H1 (cell line): ENCODE results near the gene ELSPBP1. TPM values are rescaled to one million over a fixed set of nuclear protein-coding genes. Genes with fewer than 3 reads are reported as not detected.

ENCODE experiments used
- CTCF ChIA-PET: fragments of 300-600 bp; sonication (Branson Sonifier 250); formaldehyde crosslinking; loops from one replicate; lab custom pipeline; 2021; ENCODE audit not compliant: partially characterized antibody; lab: Charles Lee
- POLR2A ChIA-PET: fragments of 300-600 bp; sonication (Branson Sonifier 250); formaldehyde crosslinking; loops from one replicate; lab custom pipeline; 2021; ENCODE audit warnings: inconsistent platforms; ENCODE audit not compliant: partially characterized antibody; lab: Charles Lee
- DNase-seq, 2 experiments: peaks; one replicate each; pipeline versions ENCODE4 v3.0.0 to v3.0.0-alpha.2; 2010 to 2022; ENCODE audit warnings: low spot score in 2 of 2, low read depth in 1 of 2, mixed read lengths in 1 of 2
- FAIRE-seq: peaks from 2 replicates; lab custom pipeline; 2011; peaks lifted over from hg19 to GRCh38; lab: Jason Lieb, UNC
- H2AFZ ChIP-seq: 2 replicates; pipeline ENCODE4 v1.8.1; 2012; ENCODE audit warnings: low read length, inconsistent platforms
- H2AK5ac ChIP-seq: 2 replicates; pipeline ENCODE4 v1.6.1; 2013; ENCODE audit warnings: low read depth, low read length
- H2BK120ac ChIP-seq: replicated peaks from 2 replicates; pipeline ENCODE3; 2013; ENCODE audit warnings: low read depth, low read length, inconsistent platforms
- H2BK12ac ChIP-seq: 2 replicates; pipeline ENCODE4 v1.6.1; 2013; ENCODE audit warnings: low read depth, low read length
- H2BK15ac ChIP-seq: 2 replicates; pipeline ENCODE4 v1.6.1; 2013; ENCODE audit warnings: low read length
- H2BK20ac ChIP-seq: 2 replicates; pipeline ENCODE4 v1.6.1; 2013; ENCODE audit warnings: low read length
- H2BK5ac ChIP-seq: 2 replicates; pipeline ENCODE4 v1.6.1; 2013; ENCODE audit warnings: low read depth, low read length
- H3K14ac ChIP-seq: 2 replicates; pipeline ENCODE4 v1.6.1; 2013; ENCODE audit warnings: inconsistent platforms; ENCODE audit not compliant: insufficient read length
- H3K18ac ChIP-seq: 2 replicates; pipeline ENCODE4 v1.6.1; 2013; ENCODE audit warnings: low read length; ENCODE audit errors: extremely low read depth
- H3K23ac ChIP-seq: 2 replicates; pipeline ENCODE4 v1.6.1; 2013; ENCODE audit warnings: inconsistent platforms; ENCODE audit not compliant: insufficient read length
- H3K23me2 ChIP-seq: 2 replicates; pipeline ENCODE4 v1.6.1; 2013; ENCODE audit warnings: low read depth, low read length
- H3K27ac ChIP-seq: 2 replicates; pipeline ENCODE4 v1.6.1; 2011; ENCODE audit warnings: low read depth, low read length, inconsistent platforms
- H3K27me3 ChIP-seq, 4 experiments: replicated peaks in 1 of 4; 1 replicate in 1 of 4; 2 replicates in 3 of 4; pipeline versions ENCODE4 v1.6.1 to v1.8.1; 2011 to 2013; ENCODE audit warnings: low read length in 3 of 4, mild to moderate bottlenecking in 3 of 4, inconsistent platforms in 2 of 4, mixed read lengths in 2 of 4, moderate library complexity in 1 of 4; ENCODE audit not compliant: control insufficient read depth in 3 of 4, insufficient read depth in 3 of 4; ENCODE audit errors: extremely low read depth in 1 of 4
- H3K36me3 ChIP-seq, 4 experiments: 2 replicates each; pipeline versions ENCODE4 v1.6.1 to v1.8.1; 2011 to 2013; ENCODE audit warnings: mild to moderate bottlenecking in 4 of 4, low read length in 3 of 4, moderate library complexity in 2 of 4, control low read depth in 1 of 4, inconsistent platforms in 1 of 4; ENCODE audit not compliant: insufficient read depth in 4 of 4, control insufficient read depth in 2 of 4
- H3K4ac ChIP-seq: replicated peaks from 2 replicates; pipeline ENCODE3; 2013; ENCODE audit warnings: low read length, low read depth, mixed read lengths, inconsistent platforms; ENCODE audit not compliant: insufficient read length
- H3K4me1 ChIP-seq, 4 experiments: replicated peaks in 1 of 4; 1 replicate in 1 of 4; 2 replicates in 3 of 4; pipeline versions ENCODE4 v1.6.1 to v1.8.1; 2011 to 2013; ENCODE audit warnings: low read length in 3 of 4, inconsistent platforms in 2 of 4, mixed read lengths in 1 of 4; ENCODE audit not compliant: insufficient read depth in 4 of 4, control insufficient read depth in 3 of 4
- H3K4me2 ChIP-seq, 2 experiments: 2 replicates each; pipeline versions ENCODE4 v1.6.1 to v1.8.1; 2011 to 2013; ENCODE audit warnings: low read depth in 2 of 2, low read length in 2 of 2, control low read depth in 1 of 2, inconsistent platforms in 1 of 2, mild to moderate bottlenecking in 1 of 2; ENCODE audit not compliant: insufficient read depth in 1 of 2
- H3K4me3 ChIP-seq, 4 experiments: fragments of 200-600, 300-600 bp in 1 of 4; sonication (generic), shearing (Covaris generic), sonication (Bioruptor Twin) in 1 of 4; 2 replicates each; pipeline versions ENCODE4 v1.5.1 to v1.8.1; 2011 to 2016; ENCODE audit warnings: low read length in 4 of 4, low read depth in 3 of 4, control low read depth in 2 of 4, inconsistent platforms in 2 of 4, mild to moderate bottlenecking in 2 of 4, mixed read lengths in 1 of 4, moderate library complexity in 1 of 4; ENCODE audit not compliant: insufficient read depth in 2 of 4; ENCODE audit errors: extremely low read depth in 1 of 4
- H3K56ac ChIP-seq: replicated peaks from 2 replicates; pipeline ENCODE3; 2013; ENCODE audit warnings: low read depth, mild to moderate bottlenecking, mixed read lengths, low read length, inconsistent platforms; ENCODE audit not compliant: insufficient read length
- H3K79me1 ChIP-seq: 2 replicates; pipeline ENCODE4 v1.6.1; 2013; ENCODE audit warnings: low read depth, low read length, control low read depth
- H3K79me2 ChIP-seq, 2 experiments: 2 replicates each; pipeline versions ENCODE4 v1.6.1 to v1.8.1; 2012 to 2013; ENCODE audit warnings: low read length in 2 of 2, mild to moderate bottlenecking in 2 of 2, inconsistent platforms in 1 of 2; ENCODE audit not compliant: insufficient read depth in 2 of 2, control insufficient read depth in 1 of 2
- H3K9ac ChIP-seq, 4 experiments: replicated peaks in 1 of 4; 1 replicate in 1 of 4; 2 replicates in 3 of 4; pipeline versions ENCODE4 v1.6.1 to v1.8.1; 2011 to 2013; ENCODE audit warnings: low read depth in 3 of 4, low read length in 3 of 4, control low read depth in 2 of 4, mild to moderate bottlenecking in 2 of 4, moderate library complexity in 2 of 4, inconsistent platforms in 1 of 4; ENCODE audit errors: extremely low read depth in 1 of 4
- H3K9me3 ChIP-seq, 2 experiments: 2 replicates each; pipeline versions ENCODE4 v1.6.1 to v1.8.1; 2012 to 2013; ENCODE audit warnings: mild to moderate bottlenecking in 2 of 2, moderate library complexity in 2 of 2, control low read depth in 1 of 2, inconsistent platforms in 1 of 2, low read depth in 1 of 2, low read length in 1 of 2, mixed read lengths in 1 of 2; ENCODE audit not compliant: insufficient read depth in 2 of 2
- H4K20me1 ChIP-seq, 2 experiments: replicated peaks in 1 of 2; 2 replicates each; pipeline versions ENCODE3 to v1.8.1; 2011 to 2013; ENCODE audit warnings: inconsistent platforms in 2 of 2, low read length in 2 of 2, mild to moderate bottlenecking in 1 of 2; ENCODE audit not compliant: insufficient read depth in 2 of 2, control insufficient read depth in 1 of 2
- H4K5ac ChIP-seq: 2 replicates; pipeline ENCODE4 v1.6.1; 2013; ENCODE audit warnings: low read length, low read depth, mixed read lengths, inconsistent platforms; ENCODE audit not compliant: insufficient read length
- H4K8ac ChIP-seq: 2 replicates; pipeline ENCODE4 v1.8.0; 2013; ENCODE audit warnings: mild to moderate bottlenecking, moderate library complexity, low read length, inconsistent platforms; ENCODE audit not compliant: insufficient read depth; ENCODE audit errors: extremely low read depth
- H4K91ac ChIP-seq: replicated peaks from 2 replicates; pipeline ENCODE3; 2013; ENCODE audit warnings: low read length, mixed read lengths, inconsistent platforms; ENCODE audit not compliant: insufficient read length
- ASH2L ChIP-seq: fragments of 200-600, 300-600 bp; sonication (generic); IDR thresholded peaks from one replicate; pipeline ENCODE4 v1.7.1; 2017; ENCODE audit warnings: low read length
- KDM1A ChIP-seq: fragments of 200-600, 300-600 bp; sonication (generic); IDR thresholded peaks from 2 replicates; pipeline ENCODE4 v1.7.1; 2016; ENCODE audit warnings: mild to moderate bottlenecking, low read length, borderline replicate concordance
- RFX5 ChIP-seq: IDR thresholded peaks from 2 replicates; pipeline ENCODE4 v1.6.1; 2011; ENCODE audit warnings: low read depth, low read length, improper control_type of control experiment, borderline replicate concordance
- WGBS, 2 experiments: shearing (Covaris generic) in 1 of 2; methylation state at CpG; one replicate each; pipeline versions ENCODE4 v1.1.6 to v1.1.7; 2013 to 2015; ENCODE audit warnings: low lambda C conversion rate in 2 of 2, mixed read lengths in 2 of 2, inconsistent platforms in 1 of 2, low coverage in 1 of 2, missing lambda C conversion rate in 1 of 2; ENCODE audit not compliant: insufficient replicate concordance in 2 of 2, insufficient coverage in 1 of 2, insufficient read length in 1 of 2; ENCODE audit errors: extremely low coverage in 1 of 2, missing lambda C conversion rate in 1 of 2; 5-methylcytosine and 5-hydroxymethylcytosine counted together
- polyA plus RNA-seq, 7 experiments: library from polyadenylated mRNA; depleted of rRNA in 3 of 7; stranded (reverse) in 5 of 7; unstranded in 2 of 7; fragments of >200 nt in 5 of 7; fragments of 200-250 nt in 2 of 7; gene quantifications; 1 replicate in 5 of 7; 2 replicates in 1 of 7; 4 replicates in 1 of 7; pipeline versions ENCODE4 v1.2.1 to v1.2.3, GENCODE V29; 2011 to 2013; ENCODE audit warnings: missing spikeins in 2 of 7, mixed read lengths in 2 of 7
- total RNA-seq: library from RNA; stranded (reverse); fragmentation: NEBNext Ultra II Directional; extraction: Animal tissue kit (Norgen Biotek cat#: 25700); gene quantifications from 2 replicates; pipeline ENCODE4 v1.2.1, GENCODE V29; 2021

Gene ELSPBP1
- total and polyA plus RNA-seq, 2 of the 8 experiments (the other 6 are each of a cell fraction or from before 2014, with no cell fraction given): not detected

DNA sequence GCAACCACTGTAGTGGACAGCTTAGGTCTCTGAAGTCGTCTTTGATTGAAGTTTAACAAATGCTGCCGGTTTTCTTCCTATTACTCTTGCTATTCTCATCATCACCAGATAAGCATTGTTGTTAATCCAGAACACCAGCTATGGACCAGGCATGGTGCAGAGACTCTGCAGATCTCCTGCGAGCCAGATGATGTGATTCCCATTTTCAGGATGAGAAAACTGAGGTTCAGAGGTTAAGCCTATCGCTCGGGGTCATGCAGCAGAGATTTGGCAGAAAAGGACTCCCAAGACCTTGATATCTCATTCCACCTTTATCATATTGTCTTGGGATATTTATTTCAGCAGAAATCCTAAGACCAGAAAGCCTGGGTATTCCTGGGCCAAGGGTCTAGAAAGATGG lies 65.9 kb downstream of the ELSPBP1 start:
- FAIRE-seq: no peak
- Histone ChIP-seq H3K23ac (no peak overlapping the region), H2AFZ (no peak overlapping the region), H3K4me1 (peaks cover 4 to 16% (median 7%) of the 10 kb centered on the region in 4 experiments; a peak in 6 of 7 replicates), H4K8ac (no peak overlapping the region), H3K27me3 (no peaks in the 10 kb centered on the region), H3K56ac (no peak overlapping the region), H2AK5ac (no peak overlapping the region), H3K23me2 (no peaks in the 10 kb centered on the region), H3K4me3 (no peak overlapping the region), H3K18ac (peak overlapping the region; percentile 5; the same call in 1 of the 2 replicates), H3K27ac (no peak overlapping the region), H3K79me2 (no peaks in the 10 kb centered on the region), H3K9me3 (no peaks in the 10 kb centered on the region), H2BK20ac (no peak overlapping the region), H2BK5ac (no peak overlapping the region), H3K14ac (no peak overlapping the region), H3K79me1 (no peaks in the 10 kb centered on the region), H4K20me1 (no peaks in the 10 kb centered on the region), H4K5ac (no peak overlapping the region), H3K36me3 (no peaks in the 10 kb centered on the region), H3K9ac (no peak overlapping the region), H2BK15ac (no peak overlapping the region), H2BK120ac (no peak overlapping the region), H3K4me2 (no peak overlapping the region), H2BK12ac (no peak overlapping the region; the same call in 1 of the 2 replicates), H3K4ac (no peak overlapping the region), H4K91ac (no peak overlapping the region)
- CTCF ChIA-PET: interaction anchor here (1.2 to 2.4 kb wide), 5 partner anchors 9 to 97 kb away, joined by 3 to 14 read pairs (median 3); no protein-coding TSS in a partner anchor
- TF ChIP-seq RFX5 (no peak), ASH2L (no peak), KDM1A (peak; percentile 75)
- POLR2A ChIA-PET: interaction anchor here (0.6 to 1.7 kb wide), 2 partner anchors 9 to 12 kb away, joined by 3 read pairs; no protein-coding TSS in a partner anchor
- DNase-seq: no peak
- WGBS, 2 experiments: 90% methylated on average over 5 of the region's 5 CpGs; no CpG with 5 or more reads in 1 of the 2 experiments
